Prostate gland (tissue), 2 donors: ENCODE results near the gene GABRQ. TPM values are rescaled to one million over a fixed set of nuclear protein-coding genes. Genes with fewer than 3 reads are reported as not detected.

Experiments used
- DNase-seq: peaks from one replicate; pipeline ENCODE4 v3.0.0-alpha.2; 2019; ENCODE audit warnings: low spot score
- H3K27ac ChIP-seq, 2 donors: fragments of 200-600 bp; sonication (generic); 2 replicates each; pipeline ENCODE4 v1.5.1; 2017 to 2019
- H3K27me3 ChIP-seq: fragments of 200-600 bp; sonication (generic); replicated peaks from 2 replicates; pipeline ENCODE4 v1.5.1; 2019; ENCODE audit not compliant: insufficient read depth
- H3K36me3 ChIP-seq, 2 donors: fragments of 200-600 bp; sonication (generic); 1 replicate in 1 of 2; 2 replicates in 1 of 2; pipeline versions ENCODE4 v1.5.1 to v1.8.1; 2017 to 2019
- H3K4me1 ChIP-seq: fragments of 200-600 bp; sonication (generic); replicated peaks from 2 replicates; pipeline ENCODE4 v1.5.1; 2019
- H3K4me3 ChIP-seq, 2 donors: fragments of 200-600 bp; sonication (generic); 2 replicates each; pipeline ENCODE4 v1.5.1; 2017 to 2019
- H3K9me3 ChIP-seq: fragments of 200-600 bp; sonication (generic); 2 replicates; pipeline ENCODE4 v1.5.1; 2017
- POLR2A ChIP-seq: fragments of 450-650 bp; IDR thresholded peaks from one replicate; pipeline ENCODE4 v1.6.1; 2016; ENCODE audit warnings: antibody characterized with exemption, mild to moderate bottlenecking
- POLR2AphosphoS5 ChIP-seq: sonication (generic); formaldehyde crosslinking; IDR thresholded peaks from one replicate; pipeline ENCODE4 v1.6.1; 2017; ENCODE audit warnings: antibody characterized with exemption
- WGBS: methylation state at CpG from one replicate; pipeline ENCODE4 v1.1.5; 2018; 5-methylcytosine and 5-hydroxymethylcytosine counted together
- intact Hi-C: fragments of 100-400 bp; cut with DNase I; formaldehyde crosslinking; loops from one replicate; pipeline ENCODE4 v1.14.2; 2022
- total RNA-seq, 2 donors: library from RNA; depleted of rRNA; stranded (reverse); fragments of >200 nt; gene quantifications; one replicate each; pipeline ENCODE4 v1.1.0, GENCODE V29; 2016
- TF ChIP-seq, protein P1 (sequence below), 4 experiments: fragments of 200-600 bp in 2 of 4; fragments of 450-650 bp in 2 of 4; sonication (generic) in 2 of 4; IDR thresholded peaks; 1 replicate in 3 of 4; 2 replicates in 1 of 4; pipeline ENCODE4 v1.5.1; 2016 to 2019; ENCODE audit warnings: antibody characterized with exemption in 4 of 4, mild to moderate bottlenecking in 2 of 4, moderate library complexity in 2 of 4

Gene GABRQ
- 1 to 10 TPM in 1 of 2 donors, not detected in 1; 9.1 TPM for total RNA-seq

DNA sequence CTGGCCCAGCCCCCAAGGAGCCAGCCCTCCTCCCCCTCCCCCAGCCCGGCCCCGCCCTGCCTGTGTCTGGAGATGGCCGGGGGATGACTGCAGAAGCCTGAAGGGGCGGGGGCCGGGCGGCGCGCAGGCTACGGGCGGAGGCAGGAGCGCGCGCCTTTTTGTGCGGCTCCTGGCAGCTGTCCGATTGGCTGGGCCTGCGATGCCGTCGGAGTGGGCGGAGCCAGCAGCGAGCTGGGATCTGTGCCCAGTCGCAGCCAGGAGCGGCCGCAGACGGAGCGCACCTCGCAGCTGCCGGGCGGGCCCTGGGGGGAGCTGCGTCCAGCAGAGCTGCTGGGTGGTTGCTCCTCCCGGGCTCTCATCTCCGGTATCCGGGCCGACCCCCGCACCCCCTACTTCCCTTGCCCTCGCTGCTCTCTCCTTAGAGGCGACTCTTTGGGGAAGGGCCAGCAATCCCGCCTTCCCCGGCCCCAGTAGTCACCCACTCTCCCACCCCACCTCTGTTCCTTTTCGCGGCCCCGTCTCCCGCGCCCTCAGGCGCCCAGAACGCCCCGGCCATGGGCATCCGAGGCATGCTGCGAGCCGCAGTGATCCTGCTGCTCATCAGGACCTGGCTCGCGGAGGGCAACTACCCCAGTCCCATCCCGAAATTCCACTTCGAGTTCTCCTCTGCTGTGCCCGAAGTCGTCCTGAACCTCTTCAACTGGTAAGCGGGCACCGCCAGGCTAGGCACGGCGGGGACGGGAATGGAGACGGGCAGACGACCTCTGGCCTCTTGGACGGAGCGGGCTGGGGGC is at the start of gene GABRQ:
Gene GABRQ, plus strand, starts transcription at position 247 of the 794 bp plus-strand sequence. Its CDS starts 308 bp downstream, at position 555.
- H3K9me3 ChIP-seq: no peaks in the 10 kb centered on the region
- no peaks in the 10 kb centered on the region for H3K36me3 ChIP-seq
- TF ChIP-seq POLR2AphosphoS5: no peak
- TF ChIP-seq, protein P1, sequence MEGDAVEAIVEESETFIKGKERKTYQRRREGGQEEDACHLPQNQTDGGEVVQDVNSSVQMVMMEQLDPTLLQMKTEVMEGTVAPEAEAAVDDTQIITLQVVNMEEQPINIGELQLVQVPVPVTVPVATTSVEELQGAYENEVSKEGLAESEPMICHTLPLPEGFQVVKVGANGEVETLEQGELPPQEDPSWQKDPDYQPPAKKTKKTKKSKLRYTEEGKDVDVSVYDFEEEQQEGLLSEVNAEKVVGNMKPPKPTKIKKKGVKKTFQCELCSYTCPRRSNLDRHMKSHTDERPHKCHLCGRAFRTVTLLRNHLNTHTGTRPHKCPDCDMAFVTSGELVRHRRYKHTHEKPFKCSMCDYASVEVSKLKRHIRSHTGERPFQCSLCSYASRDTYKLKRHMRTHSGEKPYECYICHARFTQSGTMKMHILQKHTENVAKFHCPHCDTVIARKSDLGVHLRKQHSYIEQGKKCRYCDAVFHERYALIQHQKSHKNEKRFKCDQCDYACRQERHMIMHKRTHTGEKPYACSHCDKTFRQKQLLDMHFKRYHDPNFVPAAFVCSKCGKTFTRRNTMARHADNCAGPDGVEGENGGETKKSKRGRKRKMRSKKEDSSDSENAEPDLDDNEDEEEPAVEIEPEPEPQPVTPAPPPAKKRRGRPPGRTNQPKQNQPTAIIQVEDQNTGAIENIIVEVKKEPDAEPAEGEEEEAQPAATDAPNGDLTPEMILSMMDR (IDR thresholded peaks at IDR 0.05): no peak
- no peak for TF ChIP-seq POLR2A
- intact Hi-C loops: loop anchor here (10.0 kb wide), 1 partner anchor 1483 kb away; no protein-coding TSS in a partner anchor
- WGBS: under 1% methylated on average over 23 of the region's 64 CpGs
- no peak within 1 kb of the TSS for H3K4me3 ChIP-seq
- no peaks in the 10 kb centered on the region for H3K27me3 ChIP-seq
- DNase-seq: peak; percentile 4
- H3K27ac ChIP-seq: no peak within 1 kb of the TSS
- no peaks in the 10 kb centered on the region for H3K4me1 ChIP-seq

GRCh38 chrX:152588206-152588605 is 49.5 kb upstream of the GABRQ start:
- intact Hi-C loops: no loop called here
- TF ChIP-seq POLR2AphosphoS5 (no peak), POLR2A (no peak)
- TF ChIP-seq, protein P1 (IDR thresholded peaks at IDR 0.05): no peak
- H3K27me3 ChIP-seq: no peaks in the 10 kb centered on the region

GRCh38 chrX:152600853-152601633 is 36.7 kb upstream of the GABRQ start:
- Histone ChIP-seq H3K36me3 (no peaks in the 10 kb centered on the region), H3K4me1 (no peaks in the 10 kb centered on the region), H3K27me3 (no peaks in the 10 kb centered on the region), H3K9me3 (no peaks in the 10 kb centered on the region), H3K4me3 (no peak overlapping the region), H3K27ac (no peak overlapping the region)
- intact Hi-C loops: no loop called here
- WGBS: 56% methylated on average over 5 of the region's 5 CpGs
- TF ChIP-seq POLR2A (no peak), POLR2AphosphoS5 (no peak)
- TF ChIP-seq, protein P1 (IDR thresholded peaks at IDR 0.05): no peak
- no peak for DNase-seq

More at GRCh38 chrX:152588206-152588605, 49.5 kb upstream of the GABRQ start:
- Histone ChIP-seq H3K36me3 (no peaks in the 10 kb centered on the region), H3K4me3 (no peak overlapping the region), H3K27ac (no peak overlapping the region), H3K4me1 (no peaks in the 10 kb centered on the region), H3K9me3 (no peaks in the 10 kb centered on the region)
- no peak for DNase-seq

DNA sequence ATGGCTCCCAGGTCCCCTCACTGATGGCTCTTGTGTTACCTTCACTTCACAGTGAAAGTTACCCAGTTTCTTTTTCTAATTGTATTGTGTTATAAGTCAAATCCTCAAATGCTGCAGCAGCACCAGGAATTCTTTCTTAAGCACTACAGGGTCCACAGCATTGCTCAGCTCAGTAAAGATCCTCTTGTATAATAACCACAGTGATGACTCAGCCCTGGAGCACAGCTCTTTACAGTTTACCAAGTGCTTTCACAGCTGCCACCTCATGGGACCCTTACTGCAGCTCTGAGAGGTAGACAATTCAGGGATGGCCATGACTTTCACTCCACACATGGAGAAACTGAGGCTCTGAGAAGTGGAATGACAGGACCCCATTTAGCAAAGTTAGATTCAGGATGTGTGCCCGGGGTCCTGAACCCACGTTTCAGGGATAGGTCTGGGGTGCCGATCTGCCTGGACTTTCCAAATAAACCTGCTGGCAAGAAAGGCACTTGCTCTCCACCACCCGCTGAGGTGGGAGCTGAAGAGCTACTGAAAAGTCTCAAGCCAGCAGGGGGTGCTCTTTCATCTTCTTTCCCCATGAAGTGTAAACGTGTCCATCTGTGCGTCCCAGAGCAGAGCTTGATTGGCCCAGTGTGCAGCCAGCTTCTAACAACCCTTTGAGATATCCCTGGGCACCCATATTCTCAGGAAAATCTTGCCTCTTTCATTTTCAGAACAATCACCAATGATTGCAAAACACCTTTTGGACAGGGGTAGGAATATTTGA is 35.7 kb upstream of the GABRQ start:
- 23% methylated on average over 2 of the region's 6 CpGs for WGBS
- no peaks in the 10 kb centered on the region for H3K27me3 ChIP-seq
- TF ChIP-seq, protein P1 (IDR thresholded peaks at IDR 0.05): no peak
- TF ChIP-seq POLR2A: no peak
- TF ChIP-seq POLR2AphosphoS5: no peak
- no peaks in the 10 kb centered on the region for H3K36me3 ChIP-seq
- H3K4me3 ChIP-seq: no peak overlapping the region
- DNase-seq: no peak
- no peak overlapping the region for H3K27ac ChIP-seq
- intact Hi-C loops: no loop called here
- H3K4me1 ChIP-seq: no peaks in the 10 kb centered on the region
- H3K9me3 ChIP-seq: no peaks in the 10 kb centered on the region
